ENCODE measurements around the gene VAV2.

Gene VAV2

DNA sequence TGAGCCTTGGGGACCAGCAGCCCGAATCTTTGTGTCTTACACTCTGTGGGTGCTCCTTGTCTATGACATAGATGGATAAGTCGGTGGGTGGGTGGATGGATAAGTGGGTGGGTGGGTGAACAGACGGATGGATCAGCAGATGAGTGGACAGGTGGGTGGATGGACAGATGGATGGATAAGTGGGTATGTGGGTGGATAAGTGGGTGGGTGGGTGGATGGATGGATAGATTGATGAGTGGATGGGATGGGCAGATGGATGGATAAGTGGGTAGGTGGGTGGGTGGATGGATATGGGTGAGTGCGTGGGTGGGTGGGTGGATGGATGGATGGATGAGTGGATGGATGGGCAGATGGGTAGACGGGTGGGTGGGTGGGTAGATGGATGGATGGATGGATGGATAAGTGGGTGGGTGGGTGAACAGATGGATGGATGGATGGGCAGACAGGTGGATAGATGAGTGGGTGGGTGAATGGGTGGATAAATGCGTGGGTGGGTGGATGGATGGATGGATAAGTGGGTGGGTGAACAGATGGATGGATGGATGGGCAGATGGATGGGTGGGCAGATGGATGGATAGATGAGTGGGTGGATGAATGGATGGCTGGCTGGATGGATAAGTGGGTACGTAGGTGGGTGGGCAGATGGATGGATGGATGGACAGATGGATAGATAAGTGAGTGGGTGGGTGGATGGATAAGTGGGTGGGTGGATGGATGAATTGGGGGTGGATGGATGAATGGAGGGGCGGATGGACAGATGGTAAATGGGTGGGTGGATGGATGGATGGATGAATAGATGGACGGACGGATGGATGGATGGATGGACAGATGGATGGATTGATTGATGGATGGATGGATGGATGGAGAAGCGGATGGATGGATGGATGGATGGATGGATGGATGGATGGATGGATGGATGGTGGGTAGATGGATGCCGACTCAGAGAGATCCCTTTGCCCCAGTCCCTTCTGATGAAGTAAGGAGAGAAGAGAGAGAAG lies 121.2 kb downstream of the VAV2 start:
- DNase-seq = no peak

DNA sequence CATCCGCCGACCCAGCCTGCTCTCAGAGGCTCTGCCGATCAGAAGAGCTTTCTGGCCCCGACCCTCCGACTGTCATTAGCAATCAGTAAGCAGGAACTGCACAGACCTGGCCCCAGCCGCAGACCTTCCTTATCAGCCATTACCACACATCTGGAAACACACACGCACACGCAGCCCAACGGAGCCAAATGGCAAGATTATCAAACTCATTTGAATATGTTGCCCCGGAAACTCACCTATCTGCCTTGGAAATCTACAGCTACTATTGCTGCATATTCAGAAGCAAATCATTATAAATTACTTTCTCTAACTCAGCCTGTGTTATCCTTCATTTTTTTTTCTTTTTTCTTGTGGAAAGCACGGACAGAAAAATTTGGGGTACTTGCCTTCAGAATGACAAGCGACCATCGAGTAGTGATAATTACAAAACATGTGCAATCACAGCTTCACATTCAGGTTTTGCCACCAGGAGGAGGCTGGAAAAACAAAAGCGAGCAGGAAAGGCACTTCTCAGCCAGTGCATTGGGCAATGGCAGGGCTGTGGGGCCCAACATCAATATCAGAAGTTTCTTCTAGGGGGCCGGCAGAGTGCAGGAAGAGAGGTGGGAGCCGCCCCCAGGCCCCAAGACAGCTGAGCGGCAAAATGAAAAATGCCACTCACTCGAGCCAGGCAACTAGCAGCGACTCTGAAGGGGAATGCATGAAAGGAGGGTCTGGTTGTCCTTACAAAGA lies 122.3 kb downstream of the VAV2 start:
- DNase-seq = no peak

DNA sequence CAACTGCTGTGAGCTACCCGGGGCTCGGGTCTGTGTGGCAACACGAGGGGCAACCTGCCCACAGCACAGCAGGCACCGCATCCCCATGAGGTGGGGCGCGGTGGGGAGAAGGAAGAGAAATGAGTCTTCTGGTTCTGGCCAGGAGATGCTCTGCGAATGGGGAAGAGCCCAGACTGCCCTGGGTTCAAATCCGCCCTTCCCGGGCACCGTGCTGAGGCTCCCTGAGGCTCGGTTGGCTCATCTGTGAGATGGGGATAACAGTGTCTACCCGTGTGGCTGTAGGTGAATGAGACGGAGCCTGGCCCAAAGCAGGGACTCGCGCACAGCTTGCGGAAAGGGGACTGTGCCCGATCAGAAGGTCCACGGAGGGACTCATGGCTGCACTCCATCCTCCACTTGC lies 123.9 kb downstream of the VAV2 start:
- no peak for DNase-seq

DNA sequence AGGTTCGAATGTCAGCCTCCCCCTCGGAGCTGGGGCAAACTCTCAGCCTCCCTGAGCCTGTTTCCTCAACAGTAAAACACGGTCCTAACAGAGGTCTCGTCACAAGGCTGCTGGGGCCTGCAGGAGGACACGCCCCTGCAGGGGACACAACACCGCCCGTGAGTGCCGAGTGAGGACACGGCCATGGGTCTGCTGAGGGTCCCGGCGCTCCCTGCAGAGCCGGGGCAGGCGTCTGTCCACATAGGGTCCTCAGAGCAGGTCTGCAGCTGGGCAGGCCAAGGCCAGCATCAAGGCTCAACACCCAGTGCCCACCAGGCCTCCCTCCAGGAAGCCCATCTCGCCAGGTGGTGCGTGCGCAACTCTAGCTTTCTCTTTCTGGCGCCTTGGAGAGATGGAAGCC lies 125.2 kb downstream of the VAV2 start:
- DNase-seq = no peak

- DNase-seq = no peak
Observed at GRCh38 chr9:133864011-133864410, 128.1 kb downstream of the VAV2 start.

- DNase-seq = no peak
Observed at GRCh38 chr9:133863257-133863592, 128.9 kb downstream of the VAV2 start.

DNA sequence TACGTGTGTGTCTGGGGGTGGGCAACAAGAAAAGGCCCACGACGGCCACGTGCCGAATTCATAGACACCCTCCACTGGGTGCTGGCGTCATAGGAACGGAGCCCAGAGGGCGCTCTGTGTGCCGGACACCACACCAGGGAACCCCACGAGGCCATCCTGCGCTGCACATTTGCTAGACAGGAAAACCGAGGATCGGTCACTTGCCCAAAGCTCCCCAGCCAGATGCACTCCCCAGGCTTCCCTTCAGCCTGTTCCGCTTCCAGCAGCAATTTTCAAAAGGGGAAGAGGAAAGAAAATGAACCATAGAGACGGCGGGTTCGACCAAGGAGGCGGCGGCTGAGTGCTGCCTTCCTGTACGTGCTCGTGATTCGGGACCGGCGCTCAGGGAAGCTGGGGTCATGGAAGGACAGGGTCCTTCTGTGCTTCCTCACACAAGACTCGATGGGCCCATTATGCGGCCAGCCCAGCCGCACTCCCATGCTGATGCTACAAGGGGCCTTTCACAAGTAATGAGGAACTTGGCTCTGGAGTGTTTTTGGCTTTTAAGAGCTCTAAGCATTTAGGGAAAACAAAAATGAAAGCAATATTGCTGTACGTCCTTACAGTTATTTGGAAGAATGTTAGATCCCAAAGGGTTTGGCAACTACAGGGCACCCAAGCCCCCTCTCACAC lies 129.4 kb downstream of the VAV2 start:
- DNase-seq = no peak

DNA sequence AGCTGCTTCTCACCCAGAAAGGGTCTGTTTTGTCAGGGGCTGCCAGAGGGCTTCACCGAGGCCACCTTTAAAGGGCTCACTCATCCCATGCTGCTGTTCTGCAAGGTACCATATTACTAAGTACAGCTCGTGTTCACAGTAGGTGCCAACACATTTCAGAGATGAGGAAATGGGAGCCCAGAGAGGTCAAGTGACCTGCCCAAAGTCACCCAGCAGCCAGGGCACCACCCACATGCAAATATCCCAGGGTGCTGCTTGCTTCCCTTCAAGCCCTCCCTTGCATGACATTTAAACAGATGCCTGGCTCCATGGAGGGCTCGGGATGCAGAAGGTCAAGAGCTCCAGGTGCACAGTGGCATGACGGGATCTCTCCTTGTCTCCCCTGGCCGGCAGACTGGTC lies 130.4 kb downstream of the VAV2 start:
- no peak for DNase-seq

GRCh38 chr9:133861086-133861485 lies 131.0 kb downstream of the VAV2 start:
- DNase-seq = no peak

GRCh38 chr9:133858771-133859170 lies 133.4 kb downstream of the VAV2 start:
- DNase-seq = no peak

DNA sequence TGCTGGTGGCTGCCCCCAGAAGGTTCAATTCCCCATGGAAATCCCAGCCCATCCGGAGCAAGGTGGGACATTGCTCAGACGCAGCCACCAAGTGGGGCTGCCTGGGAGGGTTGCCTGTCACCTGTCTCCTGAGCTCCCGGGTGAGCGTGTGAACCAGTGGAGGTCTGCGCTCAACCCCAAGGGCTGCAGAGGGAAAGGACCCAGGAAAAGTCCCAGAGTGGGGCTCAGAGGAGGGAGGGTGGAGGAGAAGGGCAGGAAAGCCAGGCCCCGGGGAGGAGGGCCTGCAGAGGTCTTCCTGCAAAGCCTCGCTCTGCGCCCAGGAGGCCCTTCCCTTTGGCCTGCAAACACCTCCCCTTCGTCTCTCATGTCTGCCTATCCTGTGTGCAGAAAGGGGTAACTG lies 134.5 kb downstream of the VAV2 start:
- DNase-seq = no peak

GRCh38 chr9:133856798-133857197 lies 135.3 kb downstream of the VAV2 start:
- DNase-seq = no peak

DNA sequence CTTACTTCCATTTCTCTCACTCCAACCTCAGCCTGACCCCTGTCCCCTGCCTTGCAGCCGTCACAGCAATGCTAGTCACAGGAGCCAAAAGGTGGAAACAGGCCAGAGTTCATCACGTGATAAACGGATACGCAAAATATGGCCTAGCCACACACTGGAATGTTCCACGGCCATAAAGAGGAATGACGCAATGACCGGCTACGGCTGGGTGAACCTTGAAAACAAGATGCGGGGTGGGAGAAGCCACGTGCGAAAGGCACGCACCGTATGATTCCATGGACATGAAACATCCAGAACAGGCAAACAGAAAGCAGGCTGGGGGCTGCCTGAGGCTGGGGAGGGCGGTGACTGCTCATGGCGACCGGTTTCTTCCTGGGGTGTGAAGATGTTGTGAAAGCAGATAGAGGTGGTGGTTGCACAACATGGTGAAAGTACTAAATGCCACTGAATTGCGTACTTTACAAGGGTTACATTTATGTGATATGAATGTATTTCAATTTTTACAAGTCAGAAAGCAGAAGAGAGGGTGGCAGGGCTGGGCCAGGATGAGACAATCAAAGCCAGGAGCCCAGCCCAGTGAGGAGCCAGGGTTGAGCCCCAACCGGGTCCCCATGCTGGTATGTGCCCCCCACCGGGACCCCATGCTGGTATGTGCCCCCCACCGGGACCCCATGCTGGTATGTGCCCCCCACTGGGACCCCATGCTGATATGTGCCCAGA lies 136.2 kb downstream of the VAV2 start:
- no peak for DNase-seq

- DNase-seq = no peak
Observed at GRCh38 chr9:133855371-133855770, 136.8 kb downstream of the VAV2 start.

GRCh38 chr9:133854765-133855164 lies 137.4 kb downstream of the VAV2 start:
- no peak for DNase-seq

DNA sequence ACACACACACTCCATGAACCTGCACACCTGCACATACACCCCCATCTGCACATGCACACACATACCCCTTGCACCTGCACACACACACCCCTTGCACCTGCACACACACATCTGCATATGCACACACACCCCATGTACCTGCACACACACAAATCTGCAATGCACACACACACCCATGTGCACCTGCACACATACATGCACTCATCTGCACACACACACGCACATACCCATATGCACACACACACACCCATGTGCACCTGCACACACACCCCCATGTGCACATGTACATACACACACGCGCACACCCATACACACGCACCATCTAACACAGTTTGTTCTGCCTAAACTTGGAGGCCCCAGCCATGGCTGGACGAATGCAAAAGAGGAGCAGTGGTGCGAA lies 138.1 kb downstream of the VAV2 start:
- no peak for DNase-seq

- DNase-seq = no peak
Observed at GRCh38 chr9:133853331-133853730, 138.8 kb downstream of the VAV2 start.

DNA sequence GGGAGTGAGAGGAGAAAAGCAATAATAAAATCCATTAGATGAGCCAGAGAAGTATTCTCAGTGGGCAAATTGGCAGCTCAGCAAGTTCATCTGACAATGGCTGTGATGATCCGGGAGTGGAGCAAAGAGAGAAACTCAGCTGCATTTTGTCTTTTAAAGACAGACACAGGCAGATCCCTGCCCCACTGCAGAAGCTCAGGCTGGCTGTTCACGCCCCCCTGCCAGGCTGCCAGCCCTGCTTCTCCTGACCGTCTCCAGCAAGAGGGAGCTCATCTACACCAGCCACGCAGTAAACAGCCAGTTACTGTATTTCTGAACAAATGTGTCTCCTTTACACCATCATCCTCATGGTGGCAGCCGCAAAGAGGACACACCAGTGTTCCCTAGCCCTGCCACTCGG lies 139.7 kb downstream of the VAV2 start:
- no peak for DNase-seq

DNA sequence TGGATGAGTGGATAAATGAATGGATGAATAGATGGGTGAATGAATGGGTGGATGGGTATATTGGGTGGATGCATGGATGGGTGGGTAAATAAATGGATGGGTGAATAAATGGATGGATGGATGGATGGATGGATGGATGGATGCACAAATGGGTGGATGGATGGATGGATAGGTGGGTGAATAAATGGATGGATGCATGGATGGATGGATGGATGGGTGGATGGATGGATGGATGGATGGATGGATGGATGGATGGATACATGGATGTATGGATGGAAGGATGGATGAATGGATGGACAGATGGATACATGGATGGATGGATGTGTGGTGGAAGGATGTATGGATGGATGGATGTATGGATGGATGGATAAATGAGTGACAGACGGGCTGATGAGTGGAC lies 140.4 kb downstream of the VAV2 start:
- no peak for DNase-seq

DNA sequence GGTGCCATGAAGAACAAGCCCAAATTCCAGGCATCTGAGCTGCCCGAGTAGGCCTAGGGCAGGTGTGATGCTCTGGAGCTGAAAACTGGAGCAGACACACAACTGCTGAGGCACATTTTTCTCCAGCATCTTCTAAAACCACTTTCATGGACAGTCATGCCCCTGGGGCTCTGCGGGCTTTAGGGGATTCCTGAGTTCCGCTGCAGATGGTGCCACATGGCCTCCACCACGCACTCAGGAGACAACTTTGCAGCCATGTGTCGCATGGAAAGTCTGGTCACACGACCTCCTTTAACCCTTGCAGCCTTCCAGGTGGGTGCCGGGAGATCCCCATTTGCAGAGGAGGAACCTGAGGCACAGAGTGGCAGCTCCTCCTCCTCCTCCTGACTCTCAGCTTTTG lies 141.2 kb downstream of the VAV2 start:
- DNase-seq = no peak

DNA sequence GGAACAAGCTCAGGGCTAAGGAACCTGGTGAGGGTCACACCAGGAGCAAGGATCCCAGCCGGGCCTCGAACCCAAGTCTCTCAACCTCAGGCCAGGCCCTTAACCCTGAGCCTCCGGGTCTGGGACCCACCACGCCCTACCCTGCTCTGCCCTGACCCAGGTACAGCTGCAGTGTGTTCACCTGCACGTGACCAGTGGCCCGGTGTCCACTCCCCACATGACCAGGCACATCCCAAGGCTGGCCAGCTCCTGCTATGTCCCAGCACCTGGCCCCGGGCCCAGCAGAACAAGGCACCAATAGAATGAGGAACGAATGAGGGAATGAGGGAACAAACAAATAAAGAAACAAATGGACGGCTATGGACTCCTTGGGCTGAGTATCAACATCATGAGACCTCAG lies 142.0 kb downstream of the VAV2 start:
- no peak for DNase-seq

GRCh38 chr9:133849110-133849670 lies 142.9 kb downstream of the VAV2 start:
- DNase-seq = no peak

Measured in stimulated activated CD4-positive, alpha-beta T cell treated with anti-CD3 and anti-CD28 coated beads, Interleukin-4, amount 100 ng/mL, for 4 hours (primary cell).